CD14-positive monocyte (primary cell): ENCODE measurements around the gene SENP3. TPM values are rescaled to one million over a fixed set of nuclear protein-coding genes. Genes with fewer than 3 reads are reported as not detected.

Experiments
- DNase-seq, 3 donors: peaks; one replicate each; pipeline ENCODE4 v3.0.0-alpha.2; 2011 to 2022
- H2AFZ ChIP-seq: 2 replicates; pipeline ENCODE4 v1.6.0; 2012; ENCODE audit warnings: mild to moderate bottlenecking, low read depth, low read length, inconsistent platforms; ENCODE audit not compliant: insufficient read depth, poor library complexity, severe bottlenecking
- H3K27ac ChIP-seq, 2 donors: 1 replicate in 1 of 2; 2 replicates in 1 of 2; pipeline ENCODE4 v1.5.1; 2012 to 2013; ENCODE audit warnings: low read length in 2 of 2, control low read depth in 1 of 2, inconsistent platforms in 1 of 2, low read depth in 1 of 2, mild to moderate bottlenecking in 1 of 2
- H3K27me3 ChIP-seq, 2 donors: one replicate each; pipeline versions ENCODE4 v1.6.0 to v1.6.1; 2011 to 2013; ENCODE audit warnings: low read length in 2 of 2; ENCODE audit not compliant: control insufficient read depth in 2 of 2, insufficient read depth in 2 of 2
- H3K36me3 ChIP-seq, 2 donors: replicated peaks in 1 of 2; 1 replicate in 1 of 2; 2 replicates in 1 of 2; pipeline versions ENCODE4 v1.5.1 to v1.6.1; 2012 to 2013; ENCODE audit warnings: low read length in 2 of 2, control low read depth in 1 of 2, inconsistent platforms in 1 of 2, mild to moderate bottlenecking in 1 of 2; ENCODE audit not compliant: insufficient read depth in 2 of 2, control insufficient read depth in 1 of 2
- H3K4me1 ChIP-seq, 2 donors: 1 replicate in 1 of 2; 2 replicates in 1 of 2; pipeline versions ENCODE4 v1.5.1 to v1.6.1; 2012 to 2013; ENCODE audit warnings: low read length in 2 of 2, control low read depth in 1 of 2, inconsistent platforms in 1 of 2, mild to moderate bottlenecking in 1 of 2, moderate library complexity in 1 of 2; ENCODE audit not compliant: insufficient read depth in 2 of 2, control insufficient read depth in 1 of 2
- H3K4me2 ChIP-seq: replicated peaks from 2 replicates; pipeline ENCODE3; 2012; ENCODE audit warnings: low read length, moderate library complexity, mild to moderate bottlenecking; ENCODE audit not compliant: poor library complexity, severe bottlenecking; ENCODE audit errors: extremely low read depth
- H3K4me3 ChIP-seq, 3 experiments: fragments of 200-600 bp in 1 of 3; sonication (generic) in 1 of 3; replicated peaks in 1 of 3; 1 replicate in 2 of 3; 2 replicates in 1 of 3; pipeline ENCODE4 v1.5.1; 2011 to 2013; ENCODE audit warnings: low read length in 3 of 3, mild to moderate bottlenecking in 3 of 3, control low read depth in 2 of 3, low read depth in 2 of 3, inconsistent platforms in 1 of 3, moderate library complexity in 1 of 3
- H3K79me2 ChIP-seq: 2 replicates; pipeline ENCODE4 v1.6.0; 2012; ENCODE audit warnings: mild to moderate bottlenecking, control low read depth, inconsistent platforms, low read length, moderate library complexity; ENCODE audit not compliant: insufficient read depth
- H3K9ac ChIP-seq: 2 replicates; pipeline ENCODE4 v1.6.0; 2017; ENCODE audit warnings: low read length, mild to moderate bottlenecking; ENCODE audit not compliant: insufficient read depth, poor library complexity, severe bottlenecking
- H3K9me3 ChIP-seq, 2 donors: replicated peaks in 1 of 2; 1 replicate in 1 of 2; 2 replicates in 1 of 2; pipeline versions ENCODE4 v1.5.1 to v1.6.1; 2012 to 2013; ENCODE audit warnings: low read length in 2 of 2, control low read depth in 1 of 2; ENCODE audit not compliant: control insufficient read depth in 1 of 2, insufficient read depth in 1 of 2
- H4K20me1 ChIP-seq: 2 replicates; pipeline ENCODE4 v1.6.0; 2012; ENCODE audit warnings: mild to moderate bottlenecking, low read length, control low read depth, moderate library complexity; ENCODE audit not compliant: insufficient read depth
- H3K27ac Mint-ChIP-seq, 7 donors: one replicate each; pipeline ENCODE4 v1.8.0; 2020; ENCODE audit warnings: mild to moderate bottlenecking in 7 of 7, mixed read lengths in 7 of 7, moderate library complexity in 6 of 7, inconsistent platforms in 2 of 7
- H3K27me3 Mint-ChIP-seq, 3 donors: one replicate each; pipeline ENCODE4 v1.8.0; 2021 to 2022; ENCODE audit warnings: low read depth in 3 of 3, mild to moderate bottlenecking in 3 of 3, mixed read lengths in 3 of 3, moderate library complexity in 3 of 3, inconsistent platforms in 1 of 3
- H3K36me3 Mint-ChIP-seq, 2 donors: one replicate each; pipeline ENCODE4 v1.8.0; 2020; ENCODE audit warnings: mixed read lengths in 2 of 2, inconsistent platforms in 1 of 2, mild to moderate bottlenecking in 1 of 2
- H3K4me1 Mint-ChIP-seq: one replicate; pipeline ENCODE4 v1.8.0; 2020; ENCODE audit warnings: mild to moderate bottlenecking, mixed read lengths
- H3K4me3 Mint-ChIP-seq, 2 donors: one replicate each; pipeline ENCODE4 v1.8.0; 2020; ENCODE audit warnings: mild to moderate bottlenecking in 2 of 2, mixed read lengths in 2 of 2, moderate library complexity in 1 of 2
- H3K9me3 Mint-ChIP-seq, 7 donors: one replicate each; pipeline ENCODE4 v1.8.0; 2020 to 2022; ENCODE audit warnings: mixed read lengths in 7 of 7, mild to moderate bottlenecking in 6 of 7, moderate library complexity in 6 of 7, inconsistent platforms in 2 of 7
- CTCF ChIP-seq: fragments of 200-600 bp; IDR thresholded peaks from one replicate; pipeline ENCODE4 v1.8.0; 2022; ENCODE audit warnings: antibody characterized with exemption, mild to moderate bottlenecking
- WGBS: methylation state at CpG from one replicate; pipeline ENCODE4 v1.1.5; 2013; ENCODE audit warnings: missing lambda C conversion rate; ENCODE audit not compliant: insufficient coverage; 5-methylcytosine and 5-hydroxymethylcytosine counted together
- intact Hi-C, 2 donors: fragments of 100-400 bp; cut with micrococcal nuclease; formaldehyde crosslinking; loops; one replicate each; pipeline versions ENCODE4 v1.15.0 to v1.15.1; 2023
- polyA plus RNA-seq, 3 donors: library from polyadenylated mRNA; depleted of rRNA in 1 of 3; unstranded in 2 of 3; stranded (reverse) in 1 of 3; fragments of 300-500 nt in 2 of 3; fragments of >200 nt in 1 of 3; fragmentation: Illumina TruSeq in 2 of 3; gene quantifications; 1 replicate in 2 of 3; 2 replicates in 1 of 3; pipeline ENCODE4 v1.2.3, GENCODE V29; 2012 to 2021

The SENP3 gene
- polyA plus RNA-seq, 3 donors: 2.9 to 140 (median 5.6) TPM

GRCh38 chr17:7515911-7516610, 45.7 kb upstream of the SENP3 start:
- Mint-ChIP-seq H3K27ac (peak overlapping the region; percentile 52 to 88 (median 80)), H3K27me3 (peaks cover 0 to 2% (median 0%) of the 10 kb centered on the region in 3 donors)
- intact Hi-C loops: loop anchor here in 1 of 2 donors (1.0 to 2.0 kb wide), 2 partner anchors 45 to 73 kb away; partner anchors contain the start of gene SENP3

GRCh38 chr17:7523033-7523432, 38.7 kb upstream of the SENP3 start:
- Mint-ChIP-seq H3K4me1 (peaks cover 4% of the 10 kb centered on the region), H3K27ac (no peak overlapping the region), H3K27me3 (peaks cover 0 to 4% (median 4%) of the 10 kb centered on the region in 3 donors), H3K36me3 (no peaks in the 10 kb centered on the region), H3K9me3 (peaks cover 2 to 26% (median 15%) of the 10 kb centered on the region in 7 donors), H3K4me3 (no peak overlapping the region)
- Histone ChIP-seq H3K4me3 (no peak overlapping the region), H3K27me3 (no peaks in the 10 kb centered on the region), H3K4me1 (no peaks in the 10 kb centered on the region), H2AFZ (no peak overlapping the region), H3K79me2 (no peaks in the 10 kb centered on the region), H4K20me1 (no peaks in the 10 kb centered on the region), H3K27ac (no peak overlapping the region), H3K9ac (no peak overlapping the region), H3K9me3 (peaks cover 2 to 9% of the 10 kb centered on the region in 2 donors), H3K4me2 (no peak overlapping the region), H3K36me3 (no peaks in the 10 kb centered on the region)
- peak; percentile 29 to 52 (median 50) for DNase-seq
- intact Hi-C loops: loop anchor here (2.0 kb wide), 1 partner anchor 38 kb away; the partner anchor contains the start of gene SENP3 (in 2 of the 2)
- TF ChIP-seq CTCF: peak; percentile 75
- WGBS: 57% methylated on average over 6 of the region's 10 CpGs

More at GRCh38 chr17:7515911-7516610, 45.7 kb upstream of the SENP3 start:
- no peak for TF ChIP-seq CTCF
- H3K36me3 Mint-ChIP-seq: peaks cover 32 to 34% of the 10 kb centered on the region in 2 donors
- no peak overlapping the region for H3K9ac ChIP-seq
- H3K27me3 ChIP-seq: no peaks in the 10 kb centered on the region
- peak overlapping the region in 1 of 2 donors; percentile 39 for H3K4me3 Mint-ChIP-seq
- H3K4me2 ChIP-seq: peak overlapping the region; percentile 35
- H3K36me3 ChIP-seq: peaks cover 31 to 36% of the 10 kb centered on the region in 2 donors
- H2AFZ ChIP-seq: no peak overlapping the region
- H4K20me1 ChIP-seq: peaks cover 26% of the 10 kb centered on the region
- DNase-seq: peak; percentile 24 to 67 (median 60)
- H3K4me1 Mint-ChIP-seq: peaks cover 23% of the 10 kb centered on the region
- H3K4me3 ChIP-seq: peak overlapping the region in 1 of 3 experiments; percentile 17
- H3K27ac ChIP-seq: peak overlapping the region; percentile 41 to 62
- H3K9me3 ChIP-seq: no peaks in the 10 kb centered on the region
- no peaks in the 10 kb centered on the region for H3K9me3 Mint-ChIP-seq
- 94% methylated on average over 5 of the region's 13 CpGs for WGBS
- H3K79me2 ChIP-seq: no peaks in the 10 kb centered on the region
- H3K4me1 ChIP-seq: peaks cover 16 to 21% of the 10 kb centered on the region in 2 donors
